Mammary epithelial cell (primary cell): ENCODE measurements around the gene GTF3C6.

Experiments used
- EZH2 ChIP-seq: IDR thresholded peaks from 2 replicates; pipeline ENCODE4 v1.6.1; 2012; ENCODE audit warnings: low read length, inconsistent platforms, borderline replicate concordance
- TF ChIP-seq, protein P1 (sequence below), 2 donors: IDR thresholded peaks in 1 of 2; conservative IDR thresholded peaks in 1 of 2; 2 replicates each; pipeline ENCODE4 v1.5.1; 2011 to 2012; ENCODE audit warnings: inconsistent platforms in 2 of 2, low read length in 2 of 2, mild to moderate bottlenecking in 2 of 2, control low read depth in 1 of 2, low read depth in 1 of 2; ENCODE audit not compliant: insufficient read depth in 1 of 2; ENCODE audit errors: extremely low read depth in 1 of 2

GRCh38 chr6:110996691-110997090, 38.2 kb downstream of the GTF3C6 start:
- TF ChIP-seq, protein P1, sequence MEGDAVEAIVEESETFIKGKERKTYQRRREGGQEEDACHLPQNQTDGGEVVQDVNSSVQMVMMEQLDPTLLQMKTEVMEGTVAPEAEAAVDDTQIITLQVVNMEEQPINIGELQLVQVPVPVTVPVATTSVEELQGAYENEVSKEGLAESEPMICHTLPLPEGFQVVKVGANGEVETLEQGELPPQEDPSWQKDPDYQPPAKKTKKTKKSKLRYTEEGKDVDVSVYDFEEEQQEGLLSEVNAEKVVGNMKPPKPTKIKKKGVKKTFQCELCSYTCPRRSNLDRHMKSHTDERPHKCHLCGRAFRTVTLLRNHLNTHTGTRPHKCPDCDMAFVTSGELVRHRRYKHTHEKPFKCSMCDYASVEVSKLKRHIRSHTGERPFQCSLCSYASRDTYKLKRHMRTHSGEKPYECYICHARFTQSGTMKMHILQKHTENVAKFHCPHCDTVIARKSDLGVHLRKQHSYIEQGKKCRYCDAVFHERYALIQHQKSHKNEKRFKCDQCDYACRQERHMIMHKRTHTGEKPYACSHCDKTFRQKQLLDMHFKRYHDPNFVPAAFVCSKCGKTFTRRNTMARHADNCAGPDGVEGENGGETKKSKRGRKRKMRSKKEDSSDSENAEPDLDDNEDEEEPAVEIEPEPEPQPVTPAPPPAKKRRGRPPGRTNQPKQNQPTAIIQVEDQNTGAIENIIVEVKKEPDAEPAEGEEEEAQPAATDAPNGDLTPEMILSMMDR (conservative IDR thresholded peaks at IDR 0.05 in 1 of 2, IDR thresholded peaks at IDR 0.05 in 1 of 2; ENCODE audit: extremely low read depth in 1 of 2, insufficient read depth in 1 of 2, low read depth in 1 of 2, low read length in 2 of 2), result no peak
- TF ChIP-seq EZH2, result no peak
